MM.1S (cell line): ENCODE measurements around the gene TMC3.

Experiments used
- DNase-seq: peaks from one replicate; pipeline ENCODE4 v3.0.0-alpha.2; 2015
- H2AFZ ChIP-seq: fragments of 300-600 bp; sonication (generic); 2 replicates; pipeline ENCODE4 v1.6.0; 2016; ENCODE audit warnings: antibody characterized with exemption, low read length
- H3F3A ChIP-seq: fragments of 300-600 bp; sonication (generic); 2 replicates; pipeline ENCODE4 v1.6.1; 2016; ENCODE audit warnings: mild to moderate bottlenecking, antibody characterized with exemption, low read length, moderate library complexity, mixed read lengths; ENCODE audit not compliant: insufficient read depth
- H3K27ac ChIP-seq: fragments of 300-600 bp; sonication (generic); 2 replicates; pipeline ENCODE4 v1.5.1; 2016; ENCODE audit warnings: mild to moderate bottlenecking, low read length
- H3K27me3 ChIP-seq: fragments of 300-600 bp; sonication (generic); replicated peaks from 2 replicates; pipeline ENCODE4 v1.6.0; 2016; ENCODE audit warnings: low read length; ENCODE audit not compliant: insufficient read depth
- H3K36me3 ChIP-seq: fragments of 300-600 bp; sonication (generic); replicated peaks from 2 replicates; pipeline ENCODE4 v1.6.1; 2016; ENCODE audit warnings: mild to moderate bottlenecking, low read length, mixed read lengths; ENCODE audit not compliant: insufficient read depth
- H3K4me1 ChIP-seq: fragments of 300-600 bp; sonication (generic); 2 replicates; pipeline ENCODE4 v1.6.1; 2016; ENCODE audit warnings: low read length, mixed read lengths
- H3K4me2 ChIP-seq: fragments of 300-600 bp; sonication (generic); 2 replicates; pipeline ENCODE4 v1.6.0; 2016; ENCODE audit warnings: low read depth, low read length
- H3K4me3 ChIP-seq: fragments of 300-600 bp; sonication (generic); 2 replicates; pipeline ENCODE4 v1.5.1; 2016; ENCODE audit warnings: low read length, mixed read lengths
- H3K79me2 ChIP-seq: fragments of 300-600 bp; sonication (generic); 2 replicates; pipeline ENCODE4 v1.6.1; 2016; ENCODE audit warnings: mixed run types, low read length, mixed read lengths
- H3K9ac ChIP-seq: fragments of 300-600 bp; sonication (generic); 2 replicates; pipeline ENCODE4 v1.6.1; 2016; ENCODE audit warnings: low read length, mixed read lengths
- H3K9me2 ChIP-seq: fragments of 300-600 bp; sonication (generic); replicated peaks from 2 replicates; pipeline ENCODE4 v1.6.1; 2016; ENCODE audit warnings: mild to moderate bottlenecking, low read length, mixed read lengths; ENCODE audit not compliant: insufficient read depth
- H3K9me3 ChIP-seq: fragments of 300-600 bp; sonication (generic); replicated peaks from 2 replicates; pipeline ENCODE4 v1.6.1; 2016; ENCODE audit warnings: mild to moderate bottlenecking, low read length, mixed read lengths; ENCODE audit not compliant: insufficient read depth
- H4K20me1 ChIP-seq: fragments of 300-600 bp; sonication (generic); 2 replicates; pipeline ENCODE4 v1.6.1; 2016; ENCODE audit warnings: mild to moderate bottlenecking, low read length, moderate library complexity, mixed read lengths; ENCODE audit not compliant: insufficient read depth
- EZH2 ChIP-seq: fragments of 300-600 bp; sonication (generic); optimal IDR thresholded peaks from 2 replicates; pipeline ENCODE3; 2017; ENCODE audit warnings: low read depth, mild to moderate bottlenecking, antibody characterized with exemption, low read length, mixed read lengths
- EZH2phosphoT487 ChIP-seq: fragments of 300-600 bp; sonication (generic); IDR thresholded peaks from 2 replicates; pipeline ENCODE4 v1.6.1; 2018; ENCODE audit warnings: antibody characterized with exemption, low read length
- TF ChIP-seq, protein P1 (sequence below): fragments of 300-600 bp; sonication (generic); IDR thresholded peaks from 2 replicates; pipeline ENCODE4 v1.5.1; 2016; ENCODE audit warnings: antibody characterized with exemption, low read length, mixed read lengths

Gene TMC3

DNA sequence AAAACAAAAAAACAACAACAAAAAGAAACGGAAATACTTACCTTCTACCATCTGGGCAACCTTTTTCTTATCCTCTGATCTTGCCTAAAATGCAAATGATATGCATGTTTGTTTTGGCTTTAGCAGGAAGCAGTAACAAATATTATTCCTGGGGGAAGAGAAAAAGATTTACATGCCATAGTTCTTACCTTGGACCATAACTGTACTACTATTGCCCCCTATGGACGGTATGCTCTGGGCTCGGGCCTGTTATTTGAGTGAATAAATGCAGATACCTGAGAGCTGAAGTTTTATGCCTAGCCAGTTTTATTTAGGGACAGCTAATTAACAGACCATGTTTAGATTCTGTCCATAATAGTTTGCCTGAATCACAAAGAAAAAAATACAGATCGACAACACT is 37.4 kb downstream of the TMC3 start:
- H2AFZ ChIP-seq: no peak overlapping the region
- TF ChIP-seq EZH2: no peak
- TF ChIP-seq, protein P1, sequence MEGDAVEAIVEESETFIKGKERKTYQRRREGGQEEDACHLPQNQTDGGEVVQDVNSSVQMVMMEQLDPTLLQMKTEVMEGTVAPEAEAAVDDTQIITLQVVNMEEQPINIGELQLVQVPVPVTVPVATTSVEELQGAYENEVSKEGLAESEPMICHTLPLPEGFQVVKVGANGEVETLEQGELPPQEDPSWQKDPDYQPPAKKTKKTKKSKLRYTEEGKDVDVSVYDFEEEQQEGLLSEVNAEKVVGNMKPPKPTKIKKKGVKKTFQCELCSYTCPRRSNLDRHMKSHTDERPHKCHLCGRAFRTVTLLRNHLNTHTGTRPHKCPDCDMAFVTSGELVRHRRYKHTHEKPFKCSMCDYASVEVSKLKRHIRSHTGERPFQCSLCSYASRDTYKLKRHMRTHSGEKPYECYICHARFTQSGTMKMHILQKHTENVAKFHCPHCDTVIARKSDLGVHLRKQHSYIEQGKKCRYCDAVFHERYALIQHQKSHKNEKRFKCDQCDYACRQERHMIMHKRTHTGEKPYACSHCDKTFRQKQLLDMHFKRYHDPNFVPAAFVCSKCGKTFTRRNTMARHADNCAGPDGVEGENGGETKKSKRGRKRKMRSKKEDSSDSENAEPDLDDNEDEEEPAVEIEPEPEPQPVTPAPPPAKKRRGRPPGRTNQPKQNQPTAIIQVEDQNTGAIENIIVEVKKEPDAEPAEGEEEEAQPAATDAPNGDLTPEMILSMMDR: peak; percentile 52
- no peaks in the 10 kb centered on the region for H4K20me1 ChIP-seq
- no peaks in the 10 kb centered on the region for H3K9me2 ChIP-seq
- H3K4me2 ChIP-seq: no peak overlapping the region
- H3K9me3 ChIP-seq: no peaks in the 10 kb centered on the region
- H3K9ac ChIP-seq: no peak overlapping the region
- H3K79me2 ChIP-seq: peaks cover 9% of the 10 kb centered on the region; the same call in 1 of the 2 replicates
- DNase-seq: peak; percentile 47
- no peak overlapping the region for H3K4me3 ChIP-seq
- peaks cover 7% of the 10 kb centered on the region for H3K4me1 ChIP-seq
- H3K27me3 ChIP-seq: no peaks in the 10 kb centered on the region
- H3K27ac ChIP-seq: no peak overlapping the region
- 0 out of 2 replicates have a peak, but pooled peaks cover under 1% of the 10 kb centered on the region for H3F3A ChIP-seq
- no peaks in the 10 kb centered on the region for H3K36me3 ChIP-seq

- Histone ChIP-seq H4K20me1 (no peaks in the 10 kb centered on the region), H3K79me2 (peaks cover 9% of the 10 kb centered on the region; the same call in 1 of the 2 replicates), H3F3A (0 out of 2 replicates have a peak, but pooled peaks cover 8% of the 10 kb centered on the region), H3K9me3 (no peaks in the 10 kb centered on the region), H3K4me2 (no peak overlapping the region), H2AFZ (no peak overlapping the region), H3K4me3 (no peak overlapping the region), H3K27ac (no peak overlapping the region), H3K27me3 (no peaks in the 10 kb centered on the region), H3K4me1 (peaks cover 13% of the 10 kb centered on the region), H3K36me3 (no peaks in the 10 kb centered on the region), H3K9ac (no peak overlapping the region), H3K9me2 (no peaks in the 10 kb centered on the region)
- no peak for DNase-seq
- no peak for TF ChIP-seq EZH2phosphoT487
- TF ChIP-seq, protein P1: no peak
- TF ChIP-seq EZH2: no peak
These were observed 38.4 kb downstream of the TMC3 start for GRCh38 chr15:81335631-81336030.

DNA sequence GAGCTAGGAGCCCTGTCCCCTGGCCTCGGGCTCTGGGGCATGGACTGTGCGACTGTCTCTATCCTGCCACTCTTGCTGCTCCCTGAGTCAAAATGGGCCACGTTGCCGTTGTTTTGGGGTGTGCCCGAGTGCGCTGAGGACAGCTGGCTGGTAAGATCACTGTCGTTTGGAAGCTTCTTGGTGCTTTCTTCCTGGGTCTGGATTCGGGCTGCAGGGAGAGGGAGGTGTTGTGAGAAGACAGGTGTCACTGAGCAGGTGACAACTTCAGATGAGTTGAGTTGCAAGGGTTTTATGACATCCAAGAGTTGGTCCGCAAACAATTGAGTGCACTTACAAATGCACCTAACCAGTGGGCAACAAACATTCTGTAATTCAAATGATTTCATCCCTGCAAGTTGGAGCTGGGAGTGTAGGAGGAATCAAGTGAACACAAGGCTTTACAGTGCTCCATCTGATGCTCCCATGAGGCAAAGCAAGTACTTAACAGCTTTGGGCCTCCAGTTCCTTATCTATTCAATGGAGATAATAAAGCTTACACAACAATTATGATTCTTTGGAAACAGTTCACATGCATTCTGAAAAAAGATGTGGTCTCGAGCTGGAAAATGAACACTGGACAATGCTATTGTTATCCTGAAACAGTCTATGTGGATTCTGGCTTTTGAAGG is 39.1 kb downstream of the TMC3 start:
- Histone ChIP-seq H3K9ac (no peak overlapping the region), H4K20me1 (no peaks in the 10 kb centered on the region), H3K4me3 (no peak overlapping the region), H3K27ac (no peak overlapping the region), H3K4me2 (no peak overlapping the region), H2AFZ (no peak overlapping the region), H3K4me1 (peaks cover 19% of the 10 kb centered on the region), H3F3A (0 out of 2 replicates have a peak, but pooled peaks cover 12% of the 10 kb centered on the region), H3K36me3 (no peaks in the 10 kb centered on the region), H3K9me2 (no peaks in the 10 kb centered on the region), H3K27me3 (no peaks in the 10 kb centered on the region), H3K9me3 (no peaks in the 10 kb centered on the region), H3K79me2 (peaks cover 9% of the 10 kb centered on the region)
- TF ChIP-seq EZH2phosphoT487: no peak
- no peak for TF ChIP-seq EZH2
- TF ChIP-seq, protein P1: no peak
- DNase-seq: no peak
